ENCODE results near the gene ZNF581.

ZNF581 gene

DNA sequence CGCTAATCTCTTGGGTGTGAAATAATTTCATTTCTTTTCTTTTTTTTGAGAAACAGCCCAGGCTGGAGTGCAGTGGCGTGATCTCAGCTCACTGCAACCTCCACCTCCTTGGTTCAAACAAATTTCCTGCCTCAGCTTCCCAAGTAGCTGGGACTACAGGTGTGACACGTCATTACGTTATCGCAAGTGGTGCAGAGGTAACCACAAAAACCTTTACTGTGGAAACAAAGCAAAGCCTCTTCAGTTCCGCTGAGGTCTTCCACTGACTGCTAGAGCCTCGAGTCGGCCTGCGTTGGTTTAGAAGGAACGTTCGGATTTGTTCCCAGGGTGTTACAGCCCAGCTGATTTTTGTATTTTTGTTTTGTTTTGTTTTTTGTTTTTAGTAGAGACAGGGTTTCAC is 17.1 kb upstream of the ZNF581 start:
- DNase-seq, result no peak

DNA sequence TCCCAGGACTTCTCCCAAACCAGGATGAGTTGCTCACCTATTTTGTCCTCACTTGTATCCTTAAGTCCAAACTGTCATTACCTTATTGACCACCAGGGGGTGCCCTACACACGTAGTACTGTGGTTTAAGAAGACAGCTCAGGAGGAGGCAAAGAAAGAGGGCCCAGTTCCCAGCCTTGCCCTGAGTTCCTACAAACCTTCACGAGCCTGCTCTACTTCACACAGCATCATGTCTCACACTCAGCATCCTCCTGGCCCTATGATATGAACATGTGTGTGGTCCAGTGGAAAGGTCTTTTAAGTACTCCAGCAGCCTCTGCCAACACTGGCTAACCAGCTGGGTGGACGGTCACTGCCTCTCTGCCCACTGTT is 11.0 kb upstream of the ZNF581 start:
- DNase-seq, result peak; percentile 89

DNA sequence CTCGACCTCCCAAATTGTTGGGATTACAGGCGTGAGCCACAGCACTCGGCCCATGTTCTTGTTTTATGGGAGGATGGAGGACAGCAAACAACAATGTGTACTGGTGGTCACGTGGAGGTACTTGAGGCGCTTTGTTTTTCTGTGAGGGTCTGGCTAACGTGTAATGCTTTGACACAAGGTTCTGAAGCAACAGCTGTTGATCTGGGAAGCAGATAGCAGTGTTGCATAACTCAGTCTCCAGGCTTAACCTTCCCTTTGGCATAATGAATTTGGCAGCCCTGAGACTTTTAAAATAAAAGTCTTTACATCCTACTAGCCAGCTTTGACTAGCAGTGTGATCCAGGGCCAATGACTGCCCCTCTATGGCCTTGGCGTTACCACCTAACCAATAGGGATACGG is 9.6 kb upstream of the ZNF581 start:
- no peak for DNase-seq

DNA sequence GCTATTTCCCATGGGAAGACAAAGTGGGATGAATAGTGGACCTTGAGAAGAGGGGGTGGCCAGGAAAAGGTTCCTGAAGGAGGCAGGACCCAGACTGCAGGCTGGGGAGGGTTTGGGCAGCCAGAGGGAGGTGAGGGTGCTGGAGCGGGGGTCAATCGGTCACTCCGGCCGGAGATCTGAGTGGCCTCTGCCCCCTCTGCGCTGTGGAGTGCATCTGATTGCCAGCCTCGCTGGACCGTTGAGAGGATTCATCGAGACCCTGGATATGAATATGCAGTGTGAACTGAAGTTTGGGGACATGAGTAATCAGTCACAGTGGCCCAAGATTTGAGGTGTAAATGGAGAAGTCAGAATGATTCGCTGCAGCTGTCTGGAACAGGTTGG is 8.1 kb upstream of the ZNF581 start:
- DNase-seq, result no peak

DNA sequence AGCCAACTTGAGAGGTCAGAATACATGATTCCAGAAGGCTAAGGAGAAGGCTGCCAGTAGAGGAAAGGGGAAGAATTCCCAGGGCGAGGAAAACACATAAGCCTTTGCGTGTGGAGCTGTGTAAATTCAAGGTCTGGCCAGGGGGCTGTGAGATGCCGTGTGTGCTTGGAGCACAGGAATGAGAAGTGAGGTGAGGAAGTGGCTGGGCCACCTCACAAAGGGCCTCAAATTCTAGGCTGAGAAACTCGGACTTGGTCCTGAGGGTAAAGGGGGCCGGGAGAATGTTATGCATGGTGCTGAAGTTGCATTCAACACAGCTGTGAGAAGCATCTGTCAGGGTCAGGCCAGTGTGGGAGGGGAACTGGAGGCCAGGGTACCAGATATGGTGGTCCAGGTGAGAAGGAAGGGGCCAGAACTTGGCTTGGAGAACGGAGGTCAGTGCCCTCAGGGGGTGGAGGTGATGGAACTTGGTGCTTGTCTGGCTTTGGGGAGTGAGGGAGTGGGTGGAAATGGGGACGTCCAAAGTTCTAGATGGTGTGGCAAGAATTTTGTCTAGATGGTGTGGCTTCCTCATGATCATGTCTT is 7.5 kb upstream of the ZNF581 start:
- no peak for DNase-seq

DNA sequence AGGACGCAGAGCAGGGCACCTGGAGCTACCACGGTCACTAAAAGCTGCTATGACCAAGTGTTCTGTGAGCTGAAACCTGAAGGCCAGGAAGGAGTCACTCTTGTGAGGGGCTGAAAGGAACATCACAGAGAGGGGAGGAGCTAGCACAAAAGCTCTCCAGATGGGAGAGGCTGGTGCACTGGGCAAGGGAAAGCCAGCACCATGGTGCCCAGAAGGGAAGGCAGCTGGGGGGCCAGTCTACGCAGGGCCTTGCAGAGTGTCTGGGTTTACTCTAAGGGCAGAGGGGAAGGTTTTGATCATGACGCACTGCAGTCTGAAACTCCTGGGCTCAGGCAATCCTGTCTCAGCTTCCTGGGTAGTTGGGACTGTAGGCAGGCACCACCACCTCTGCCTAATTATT is 6.7 kb upstream of the ZNF581 start:
- no peak for DNase-seq

DNA sequence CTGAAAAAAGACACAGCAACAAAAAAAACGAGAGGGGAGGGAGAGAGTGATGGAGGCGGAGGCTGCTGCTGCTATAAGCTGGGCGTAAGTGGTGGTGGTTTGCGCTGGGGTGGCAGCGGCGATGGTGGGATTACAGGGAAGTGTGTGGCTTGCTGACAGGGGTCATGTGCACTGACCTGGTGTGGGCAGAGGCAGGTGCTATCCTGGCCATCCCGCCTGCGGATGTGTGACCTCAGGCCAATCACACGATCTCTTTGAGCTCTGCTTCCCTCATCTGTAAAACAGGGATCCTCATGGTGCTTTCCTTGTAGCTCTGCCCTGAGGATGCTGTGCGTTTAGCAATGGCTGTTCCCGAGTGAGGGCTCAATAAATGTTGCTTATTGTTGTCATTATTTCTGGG is 5.9 kb upstream of the ZNF581 start:
- DNase-seq, result no peak

DNA sequence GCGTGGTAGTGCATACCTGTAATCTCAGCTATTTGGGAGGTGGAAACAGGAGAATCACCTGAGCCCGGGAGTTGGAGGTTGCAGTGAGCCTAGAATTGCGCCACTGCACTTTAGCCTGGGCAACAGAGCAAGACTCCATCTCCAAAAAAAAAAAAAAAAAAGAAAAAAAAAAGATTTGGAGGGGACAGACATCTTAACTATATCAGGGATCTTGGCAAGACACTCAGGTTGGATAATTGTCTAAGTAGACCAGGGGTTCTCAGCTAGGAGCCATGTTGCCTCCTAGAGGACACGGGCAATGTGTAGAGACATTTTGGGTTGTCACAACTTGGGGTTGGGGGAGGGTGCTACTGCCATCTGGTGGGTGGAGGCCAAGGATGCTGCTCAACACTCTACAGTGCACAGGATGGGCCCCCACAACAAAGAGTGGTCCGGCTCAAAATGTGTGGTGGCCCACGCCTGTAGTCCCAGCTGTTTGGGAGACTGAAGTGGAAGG is 4.5 kb upstream of the ZNF581 start:
- DNase-seq, result peak; percentile 40

DNA sequence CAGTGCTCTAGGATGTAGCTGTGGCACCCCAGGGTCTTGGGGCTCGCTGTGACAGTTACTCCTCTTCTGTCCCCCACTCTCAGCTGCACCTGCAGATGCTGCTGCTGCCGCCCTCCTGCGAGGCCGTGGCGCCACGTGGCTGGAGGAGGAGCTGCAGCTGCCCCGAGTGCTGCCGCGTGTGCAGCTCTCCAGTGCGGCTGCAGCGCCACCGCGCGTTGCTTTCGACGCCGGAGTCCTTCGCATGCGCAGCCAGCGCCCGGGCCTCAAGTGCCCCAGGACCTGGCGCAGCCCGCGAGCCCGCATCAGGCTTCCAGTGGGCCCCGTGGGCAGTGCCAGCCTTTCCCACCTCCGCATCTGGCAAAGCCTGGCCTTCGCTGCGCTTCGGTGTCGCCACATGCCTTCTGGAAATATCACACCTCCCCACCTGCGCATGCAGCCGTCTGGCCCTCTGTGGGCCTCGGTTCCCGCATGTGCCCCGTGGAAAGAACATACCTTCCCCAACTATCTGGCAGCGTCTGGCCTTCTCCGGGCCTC is 3.3 kb upstream of the ZNF581 start:
- DNase-seq, result peak; percentile 75

DNA sequence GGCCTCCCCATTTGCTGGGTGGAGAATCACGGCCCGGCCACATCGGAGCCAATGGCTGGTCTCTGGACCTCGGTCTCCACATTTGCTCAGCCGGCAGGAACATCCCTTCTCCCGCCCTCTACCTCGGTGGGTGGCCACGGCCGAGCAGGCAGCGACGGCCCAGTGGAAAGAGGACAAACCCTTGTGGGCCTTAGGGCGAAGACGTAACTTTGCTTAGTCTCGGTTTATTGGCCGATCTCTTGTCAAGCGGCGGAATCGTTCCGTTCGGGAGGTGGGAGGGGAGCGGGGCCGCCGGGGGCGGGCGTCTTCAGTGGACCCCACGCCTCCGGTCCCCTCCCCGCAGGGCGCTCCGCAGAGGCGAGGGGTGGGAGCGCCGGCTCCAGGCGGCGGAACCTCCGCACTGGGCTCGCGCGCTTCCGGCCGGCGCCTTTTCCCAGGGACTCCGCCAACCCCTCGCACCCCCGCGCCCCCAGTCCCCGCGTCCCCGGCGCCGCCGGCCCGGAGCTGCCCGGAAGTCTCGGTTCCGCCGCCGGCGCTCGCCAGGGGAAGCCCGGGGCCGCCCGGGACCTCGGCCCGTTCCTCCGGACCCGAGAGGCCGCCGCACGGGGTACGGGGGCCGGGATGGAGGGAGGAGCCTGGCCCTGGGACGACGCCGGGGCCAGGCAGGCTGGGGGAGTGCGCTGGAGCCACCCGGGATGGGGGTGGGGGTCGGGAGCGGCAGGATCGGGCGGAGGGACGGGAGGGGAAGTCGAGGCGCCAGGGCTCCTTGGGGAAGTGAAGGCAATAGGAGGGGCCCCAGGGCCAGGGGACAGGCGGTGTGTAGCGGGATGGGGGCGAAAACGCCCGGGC is 2.6 kb upstream of the ZNF581 start, which contains the start of gene ZNF580:
Gene ZNF580 (plus strand): TSS at position 426 of the 849 bp plus-strand sequence. CDS start 1,507 bp downstream, outside the sequence.
- peak; percentile 84 for DNase-seq

DNA sequence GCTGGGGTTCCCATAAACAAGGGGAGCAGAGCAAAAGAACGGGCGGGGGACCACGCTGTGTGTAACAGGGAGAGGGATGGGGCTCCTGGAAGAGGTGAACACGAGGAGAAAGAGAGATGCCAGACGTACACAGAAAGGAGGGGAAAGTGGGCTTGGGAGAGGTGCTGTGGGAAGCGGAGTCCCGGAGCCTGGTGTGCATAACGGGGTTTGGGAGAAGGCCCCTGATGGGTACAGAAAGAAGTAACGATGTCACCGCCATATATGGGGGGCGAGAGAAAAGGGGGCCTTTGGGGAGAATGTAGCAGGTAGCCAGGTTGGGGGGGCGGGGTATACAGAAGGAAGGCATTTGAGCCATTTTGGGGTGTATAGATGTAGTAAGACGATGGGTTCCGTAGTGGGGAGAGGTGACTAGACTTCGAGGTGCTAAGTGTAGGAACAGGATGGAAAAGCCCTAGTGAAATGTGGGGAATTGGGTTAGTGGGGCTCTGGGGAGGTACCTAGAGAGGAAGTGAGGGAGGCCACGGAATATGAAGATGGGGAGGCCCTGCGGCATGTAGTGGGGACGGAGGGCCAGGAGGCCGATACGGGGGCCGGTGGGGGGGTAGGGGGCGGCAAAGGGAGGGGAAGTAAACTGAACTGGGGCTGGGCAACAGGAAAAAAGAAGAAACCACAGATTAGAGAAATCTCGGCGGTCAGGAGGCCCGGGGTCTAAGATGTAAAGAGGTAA is 1.9 kb upstream of the ZNF581 start:
- DNase-seq, result peak; percentile 18

DNA sequence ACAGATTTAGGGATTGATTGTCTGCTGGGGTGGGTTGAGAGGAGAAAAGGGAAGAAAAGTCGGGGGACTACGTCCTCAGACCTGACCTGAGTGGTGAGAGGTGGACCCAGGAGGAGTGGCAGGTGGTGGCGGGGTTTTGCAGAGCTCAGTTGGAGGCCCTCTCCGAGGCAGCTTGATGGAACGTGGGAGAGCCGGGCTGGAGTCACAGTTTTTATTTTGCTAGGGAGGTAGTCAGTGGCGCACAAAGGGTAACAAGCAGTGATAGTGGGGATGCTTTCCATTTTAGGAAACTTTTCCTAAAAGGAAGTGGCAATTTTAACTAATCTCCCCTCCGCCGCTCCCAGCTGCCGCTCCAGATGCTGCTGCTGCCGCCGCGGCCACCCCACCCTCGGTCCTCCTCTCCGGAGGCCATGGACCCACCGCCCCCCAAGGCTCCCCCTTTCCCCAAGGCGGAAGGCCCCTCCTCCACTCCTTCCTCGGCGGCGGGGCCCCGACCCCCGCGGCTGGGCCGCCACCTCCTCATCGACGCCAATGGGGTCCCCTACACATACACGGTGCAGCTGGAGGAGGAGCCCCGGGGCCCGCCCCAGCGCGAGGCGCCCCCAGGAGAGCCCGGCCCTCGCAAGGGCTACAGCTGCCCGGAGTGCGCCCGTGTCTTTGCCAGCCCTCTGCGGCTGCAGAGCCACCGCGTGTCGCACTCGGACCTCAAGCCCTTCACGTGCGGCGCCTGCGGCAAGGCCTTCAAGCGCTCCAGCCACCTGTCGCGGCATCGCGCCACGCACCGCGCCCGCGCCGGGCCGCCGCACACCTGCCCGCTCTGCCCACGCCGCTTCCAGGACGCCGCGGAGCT is 1.1 kb upstream of the ZNF581 start:
- DNase-seq, result no peak

DNA sequence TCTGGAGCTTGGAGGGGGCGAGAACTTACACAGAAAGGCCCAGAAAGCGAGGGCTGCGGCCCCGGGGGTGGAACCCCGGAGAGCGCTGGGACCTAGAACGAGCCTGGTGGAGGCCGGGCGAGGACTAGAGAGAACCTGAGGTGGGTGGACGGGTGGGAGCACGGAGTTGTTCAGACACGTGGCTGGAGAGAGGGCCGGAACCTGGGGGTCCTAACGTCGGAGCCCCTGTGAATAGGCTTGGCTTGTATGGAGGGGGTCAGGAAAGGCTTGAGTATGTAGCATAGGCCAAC is 383 bp downstream of the ZNF581 start:
- no peak for DNase-seq

DNA sequence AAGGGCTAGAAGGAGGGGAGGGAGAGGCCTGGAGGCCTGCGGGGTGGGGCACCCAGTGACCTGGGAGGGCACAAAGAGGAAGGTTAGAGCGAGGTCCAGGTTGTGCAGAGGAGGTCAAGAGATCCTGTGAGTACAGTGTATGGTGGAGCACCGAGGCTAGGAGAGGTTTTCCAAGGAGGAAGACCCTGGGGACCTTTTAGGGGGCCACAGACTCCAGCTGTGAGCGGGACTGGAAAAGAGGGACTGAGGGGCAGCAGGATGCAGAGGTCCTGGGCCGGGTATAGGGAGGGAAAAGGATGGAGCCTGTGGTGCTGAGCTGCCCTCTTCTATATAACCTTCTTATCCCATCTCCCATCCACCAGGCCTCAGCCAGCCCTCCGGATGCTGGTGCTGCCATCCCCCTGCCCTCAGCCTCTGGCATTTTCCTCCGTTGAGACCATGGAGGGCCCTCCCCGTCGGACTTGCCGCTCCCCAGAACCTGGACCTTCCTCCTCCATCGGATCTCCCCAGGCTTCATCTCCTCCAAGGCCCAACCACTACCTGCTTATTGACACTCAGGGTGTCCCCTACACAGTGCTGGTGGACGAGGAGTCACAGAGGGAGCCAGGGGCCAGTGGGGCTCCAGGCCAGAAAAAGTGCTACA is 863 bp downstream of the ZNF581 start:
- DNase-seq, result no peak

DNA sequence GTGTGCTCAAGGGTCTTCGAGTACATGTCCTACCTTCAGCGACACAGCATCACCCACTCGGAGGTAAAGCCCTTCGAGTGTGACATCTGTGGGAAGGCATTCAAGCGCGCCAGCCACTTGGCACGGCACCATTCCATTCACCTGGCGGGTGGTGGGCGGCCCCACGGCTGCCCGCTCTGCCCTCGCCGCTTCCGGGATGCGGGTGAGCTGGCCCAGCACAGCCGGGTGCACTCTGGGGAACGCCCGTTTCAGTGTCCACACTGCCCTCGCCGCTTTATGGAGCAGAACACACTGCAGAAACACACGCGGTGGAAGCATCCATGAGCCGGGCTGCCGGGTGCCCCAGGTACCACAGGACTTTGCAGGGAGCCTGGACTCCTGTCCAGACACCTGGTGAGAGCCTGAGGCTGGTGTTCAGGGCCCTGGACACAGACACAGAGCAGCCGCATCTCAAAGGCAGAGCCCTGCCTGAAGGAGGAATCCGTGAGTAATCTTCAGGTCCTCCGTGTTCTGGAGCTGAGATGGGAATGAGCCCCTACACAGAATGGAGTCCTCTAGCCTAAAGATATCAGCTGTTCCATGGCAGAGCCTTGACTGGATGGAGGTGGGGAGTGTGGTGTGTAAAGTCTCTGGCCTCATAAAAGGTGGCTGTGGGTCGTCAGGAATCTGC is 1.5 kb downstream of the ZNF581 start:
- no peak for DNase-seq

DNA sequence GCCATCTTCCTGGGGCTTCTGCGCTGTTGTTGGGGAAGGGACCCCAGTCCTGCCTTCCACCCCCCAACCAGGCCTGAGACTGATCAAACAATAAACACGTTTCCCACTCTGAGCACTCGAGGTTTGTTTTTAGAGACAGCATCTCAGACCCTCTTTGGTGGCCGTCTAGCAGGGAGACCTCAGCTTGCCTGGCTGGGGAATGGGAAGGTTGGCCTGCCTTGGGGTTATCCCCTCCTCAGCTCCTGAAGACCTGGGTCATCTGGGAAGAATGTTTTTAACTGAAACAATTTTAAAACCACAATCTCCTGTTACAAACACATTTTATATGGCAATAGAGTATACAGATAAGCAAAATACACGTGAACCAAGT is 2.0 kb downstream of the ZNF581 start:
- DNase-seq, result no peak

DNA sequence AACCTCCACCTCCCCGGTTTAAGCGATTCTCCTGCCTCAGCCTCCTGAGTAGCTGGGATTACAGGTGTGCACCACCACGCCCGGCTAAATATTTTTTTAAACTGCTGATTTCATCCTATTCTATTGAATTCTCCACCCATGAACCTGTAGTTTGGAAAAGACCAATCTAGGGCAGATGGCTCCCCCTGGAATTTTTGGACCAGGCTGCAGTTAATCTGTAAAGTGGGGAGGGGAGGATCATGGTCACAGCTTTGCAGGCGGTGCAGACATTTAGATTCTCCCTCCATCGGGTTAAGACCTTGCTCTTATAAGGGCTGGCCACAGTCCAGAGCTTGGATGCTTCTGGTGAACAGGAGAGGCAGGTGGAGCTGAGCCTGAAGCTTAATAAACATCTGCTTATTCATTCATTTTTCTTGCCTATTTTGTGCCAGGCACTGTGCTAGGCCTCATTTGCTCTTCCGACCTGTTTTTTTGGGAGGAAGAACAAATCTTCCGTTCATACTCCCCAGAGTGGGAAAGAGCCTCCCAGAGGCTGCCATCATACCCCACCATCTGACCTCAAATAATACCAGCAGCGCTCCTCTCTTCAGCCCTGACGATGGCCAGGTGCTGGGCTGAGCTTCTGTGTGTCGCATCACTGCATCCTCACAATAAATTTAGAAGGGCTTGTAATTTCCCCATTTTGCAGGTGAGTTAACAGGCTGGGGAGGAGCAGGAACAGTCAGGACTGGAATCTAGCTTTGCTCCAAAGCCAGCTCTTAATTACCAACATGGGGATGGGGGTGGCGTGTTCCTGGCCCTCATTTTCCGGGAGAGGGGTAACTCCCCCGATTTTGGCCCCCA is 3.7 kb downstream of the ZNF581 start:
- DNase-seq, result no peak

DNA sequence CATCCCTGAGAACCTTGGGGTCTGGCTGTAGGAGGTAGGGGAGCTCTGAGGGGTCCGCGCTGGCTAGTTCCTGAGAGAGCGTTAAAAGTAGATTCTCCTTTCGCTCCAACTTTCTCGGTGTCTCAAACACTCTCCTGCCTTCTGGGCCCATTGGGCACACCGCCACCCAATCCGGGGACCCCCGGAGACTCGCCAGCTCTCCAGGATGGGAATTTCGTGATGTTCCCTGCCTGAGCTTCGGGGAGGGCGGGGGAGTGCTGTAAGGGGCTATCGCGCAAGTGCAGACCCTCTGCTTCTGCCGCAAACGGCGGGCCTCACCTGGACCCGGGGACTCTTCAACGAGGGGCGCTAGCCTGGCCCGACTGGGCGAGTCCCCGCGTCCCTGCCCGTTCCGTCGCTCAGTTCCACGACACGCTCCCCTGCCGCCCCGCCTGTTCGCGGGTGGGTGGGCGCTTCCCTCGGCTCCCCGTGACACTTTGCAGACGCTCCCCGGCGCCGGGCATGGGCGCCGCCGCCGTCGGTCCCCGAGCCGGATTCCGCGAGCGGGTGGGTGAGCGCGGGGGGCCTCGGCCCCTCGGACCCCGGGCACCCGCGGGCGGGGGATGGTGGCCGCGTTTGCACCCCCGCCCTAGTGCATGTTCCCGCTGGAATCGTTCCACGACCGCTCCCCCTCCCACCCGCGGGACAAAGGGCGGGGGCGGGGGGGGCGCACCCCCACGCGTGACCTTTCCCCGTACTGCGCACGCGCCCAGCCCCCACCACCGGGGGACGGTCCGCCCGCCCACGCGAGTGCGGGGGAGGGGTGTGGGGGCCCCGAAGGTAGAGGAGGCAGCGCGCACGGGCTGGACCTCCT is 4.5 kb downstream of the ZNF581 start, which contains the start of gene CCDC106:
Gene CCDC106 (plus strand): TSS at position 481 of the 853 bp plus-strand sequence. CDS start 835 bp downstream, outside the sequence.
- peak; percentile 82 for DNase-seq

DNA sequence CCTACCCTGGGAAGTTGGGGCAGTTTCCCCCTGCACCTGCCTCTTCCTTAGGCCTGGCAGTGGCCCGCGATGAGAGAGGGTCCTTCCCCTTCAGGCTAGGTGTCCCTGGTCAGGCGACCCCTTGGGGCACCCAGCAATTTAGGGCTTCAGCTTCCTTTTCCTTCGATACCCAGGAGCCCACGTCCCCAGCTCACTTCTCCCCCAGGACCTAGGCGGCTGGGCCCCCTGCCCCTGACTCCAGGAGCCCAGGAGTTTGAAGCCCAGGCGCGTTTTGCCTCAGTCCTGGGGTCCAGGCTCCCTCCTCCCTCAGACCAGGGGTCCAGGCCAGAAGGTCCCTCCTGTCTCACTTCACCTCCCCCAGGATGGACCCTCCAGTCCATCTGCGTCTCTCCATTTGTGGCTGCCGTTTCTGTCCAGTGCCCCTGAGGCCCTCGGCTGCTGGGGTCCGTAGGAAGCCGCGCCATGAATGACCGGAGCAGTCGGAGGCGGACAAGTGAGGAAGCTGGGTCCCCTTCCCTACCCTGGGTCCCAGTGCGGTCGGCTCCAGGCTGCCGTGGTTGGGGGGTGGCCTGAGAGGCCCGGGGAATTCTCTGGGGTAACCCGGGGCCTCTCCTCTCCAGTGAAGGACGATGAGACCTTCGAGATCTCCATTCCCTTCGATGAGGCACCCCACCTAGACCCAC is 5.3 kb downstream of the ZNF581 start:
- no peak for DNase-seq
